ENCODE data around the gene OR9I1.

OR9I1 gene

DNA sequence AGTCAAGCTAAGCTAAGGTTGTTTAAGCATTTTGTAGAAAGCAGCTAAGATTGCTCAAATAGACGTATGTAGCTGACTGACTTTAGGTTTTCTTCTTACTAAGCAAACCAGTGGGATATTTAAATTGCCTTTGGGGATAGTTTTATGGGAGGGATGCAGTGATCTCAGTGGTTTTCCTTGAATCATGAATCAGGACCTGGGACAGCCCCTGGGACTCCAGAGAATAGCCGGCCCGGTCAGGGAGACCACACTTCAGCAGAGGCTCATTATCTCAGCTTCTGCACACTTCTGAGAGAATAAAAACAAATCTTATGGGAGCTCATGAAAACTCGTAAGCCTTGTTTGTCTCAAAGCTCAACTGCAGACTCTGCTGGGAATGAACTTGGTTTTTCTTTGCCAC lies at the start of gene OR9I1:
Gene OR9I1, minus strand, starts transcription at position 62 of the 400 bp plus-strand sequence. CDS start 6,086 bp downstream, outside the sequence.
- no peak for DNase-seq

GRCh38 chr11:58165504-58166106 lies 40.3 kb upstream of the OR9I1 start:
- DNase-seq: no peak

DNA sequence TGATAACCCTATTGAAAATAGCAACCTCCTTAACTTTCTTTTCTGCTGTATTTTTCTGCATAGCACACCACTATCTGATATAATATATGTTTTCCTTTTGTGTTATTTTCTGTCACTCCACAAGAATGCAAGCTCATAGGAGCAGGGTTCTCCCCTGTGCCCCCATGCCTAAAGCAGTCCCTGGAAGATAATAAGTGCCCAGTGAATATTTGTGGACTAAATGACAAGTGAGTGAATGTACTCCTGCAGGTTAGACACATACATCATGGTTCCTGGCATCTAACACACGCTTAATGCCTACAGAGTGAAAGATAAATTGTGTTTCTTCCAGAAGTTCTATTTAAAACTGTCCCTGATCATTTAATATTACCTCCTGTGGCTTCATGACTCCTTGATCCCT lies 39.7 kb upstream of the OR9I1 start:
- no peak for DNase-seq

DNA sequence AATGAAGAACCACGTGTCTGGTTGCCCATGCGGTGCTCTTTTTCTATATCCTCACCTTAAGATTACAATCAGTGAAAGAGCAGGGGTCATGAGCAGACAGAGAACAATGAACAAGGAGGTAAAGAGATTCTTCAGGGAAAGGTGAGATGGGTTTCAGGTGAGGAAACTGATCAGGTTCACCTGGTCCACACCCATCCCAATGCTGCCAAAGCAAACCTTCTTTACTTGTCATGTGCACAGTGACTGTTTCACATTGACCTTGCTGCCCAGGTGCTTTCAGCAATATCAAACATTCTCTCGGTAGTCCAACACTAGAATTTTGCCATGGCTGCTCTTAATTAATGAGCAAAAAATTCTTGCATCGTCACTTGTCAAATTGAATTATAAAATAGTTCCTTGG lies 39.1 kb upstream of the OR9I1 start:
- no peak for DNase-seq

DNA sequence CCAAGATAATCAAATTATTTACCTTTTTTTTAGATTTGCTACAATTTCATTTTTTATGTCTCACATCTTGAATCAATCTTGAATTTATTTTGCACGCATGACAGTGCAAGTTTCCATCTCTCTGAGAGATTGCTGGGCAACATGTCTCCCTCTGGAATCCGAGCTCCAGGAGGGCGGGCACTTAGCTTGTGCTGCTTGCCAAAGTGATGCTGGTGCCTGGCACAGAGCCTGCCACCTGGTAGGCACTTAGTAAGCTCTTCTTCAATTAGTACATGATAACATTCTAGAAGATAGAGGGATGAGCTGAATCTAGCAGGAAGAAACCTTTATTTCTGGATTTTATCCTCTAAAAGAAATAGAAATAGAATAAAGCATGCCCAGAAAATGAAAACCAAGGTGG lies 27.5 kb upstream of the OR9I1 start:
- DNase-seq: no peak

DNA sequence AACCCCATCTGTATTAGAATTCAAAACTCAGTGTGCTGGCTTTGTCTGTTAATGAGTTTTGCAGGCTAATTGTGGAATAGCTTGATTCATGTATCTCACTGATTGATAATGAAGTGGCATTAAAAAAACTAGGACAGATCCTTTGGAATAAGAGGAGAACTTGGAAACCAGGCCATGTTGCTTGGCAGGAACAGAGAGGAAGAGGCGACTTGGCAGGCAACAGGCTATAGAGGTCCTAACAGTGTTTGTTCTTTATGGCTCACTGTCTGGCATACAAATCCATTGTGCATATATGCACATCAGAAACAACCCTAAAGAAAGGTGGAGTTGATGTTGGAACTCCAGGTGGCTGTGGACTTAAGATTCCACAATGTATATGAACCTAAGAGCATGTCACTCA lies 17.4 kb upstream of the OR9I1 start:
- no peak for DNase-seq

DNA sequence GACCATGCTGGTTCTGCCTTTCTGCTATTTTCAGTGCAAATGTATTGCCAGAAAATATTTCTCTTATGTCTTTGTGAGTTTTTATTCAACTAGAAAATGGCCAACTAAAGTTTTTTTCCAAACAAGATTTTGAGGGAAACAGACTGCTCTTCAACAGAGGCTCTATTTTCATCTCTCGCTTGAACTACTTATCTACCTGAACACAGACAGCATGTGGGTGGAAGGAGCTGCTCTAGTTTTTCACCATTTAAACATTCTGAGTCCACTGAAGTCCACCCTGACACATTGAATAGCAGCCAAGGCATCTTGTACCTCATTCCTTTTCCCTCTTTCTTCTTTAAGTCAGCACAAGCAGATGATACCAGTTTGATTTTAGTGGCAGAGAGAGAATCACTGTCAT lies 9.8 kb upstream of the OR9I1 start:
- DNase-seq: no peak

DNA sequence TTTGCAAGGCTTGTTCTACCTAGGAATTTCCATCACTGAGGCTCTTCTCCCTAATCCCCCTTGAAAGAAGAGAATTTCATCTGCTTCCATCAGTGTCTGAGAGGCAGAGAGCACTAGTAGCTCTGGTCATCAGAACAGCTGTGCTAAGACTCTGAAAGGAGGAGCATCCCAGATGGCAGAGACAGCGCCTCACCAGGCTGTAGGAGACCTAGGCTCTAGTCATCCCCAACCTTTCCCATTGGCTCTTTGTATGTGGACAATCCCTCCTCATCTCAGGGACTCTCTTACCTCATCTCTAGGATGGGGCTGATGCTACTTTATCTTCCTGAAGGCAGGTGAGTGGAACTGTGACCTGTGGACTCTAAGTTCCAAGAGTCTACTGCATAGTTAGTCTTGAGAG lies 8.8 kb upstream of the OR9I1 start:
- no peak for DNase-seq

DNA sequence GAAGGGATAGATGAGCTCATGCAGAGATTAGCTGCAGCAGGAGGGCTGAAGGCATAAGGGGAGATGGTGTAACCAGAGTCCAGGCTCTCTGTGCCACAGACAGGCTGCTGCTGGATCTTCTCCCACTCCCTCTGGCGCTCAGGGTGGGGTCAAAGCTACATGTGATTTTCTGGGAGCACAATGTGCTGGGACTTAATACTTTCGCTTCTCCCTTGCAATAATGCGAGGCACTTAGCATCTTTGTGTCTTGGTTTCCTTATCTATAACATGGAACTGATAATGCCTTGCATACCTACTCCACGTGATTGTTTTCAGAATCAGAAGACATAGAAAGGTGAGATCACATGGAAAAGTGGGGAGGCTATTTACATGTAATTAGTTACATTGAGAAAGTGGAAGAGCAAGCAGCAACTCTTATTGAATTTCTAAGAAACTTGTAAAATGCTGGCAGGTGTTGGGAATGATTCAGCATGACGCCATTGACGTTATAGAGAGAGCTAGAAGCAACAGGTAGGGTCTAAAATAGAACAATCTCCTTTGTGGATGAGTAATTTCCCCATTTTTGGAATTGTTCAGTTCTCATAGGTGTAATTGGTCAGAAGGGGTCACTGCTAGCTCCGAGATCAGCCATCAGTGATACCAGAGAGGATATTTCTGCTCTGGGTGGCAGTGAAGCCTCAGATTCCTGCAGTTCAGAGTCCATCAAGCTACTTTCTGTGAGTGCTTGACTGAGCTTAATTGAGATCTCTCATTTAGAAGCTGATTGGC lies 8.2 kb upstream of the OR9I1 start:
- DNase-seq: no peak

DNA sequence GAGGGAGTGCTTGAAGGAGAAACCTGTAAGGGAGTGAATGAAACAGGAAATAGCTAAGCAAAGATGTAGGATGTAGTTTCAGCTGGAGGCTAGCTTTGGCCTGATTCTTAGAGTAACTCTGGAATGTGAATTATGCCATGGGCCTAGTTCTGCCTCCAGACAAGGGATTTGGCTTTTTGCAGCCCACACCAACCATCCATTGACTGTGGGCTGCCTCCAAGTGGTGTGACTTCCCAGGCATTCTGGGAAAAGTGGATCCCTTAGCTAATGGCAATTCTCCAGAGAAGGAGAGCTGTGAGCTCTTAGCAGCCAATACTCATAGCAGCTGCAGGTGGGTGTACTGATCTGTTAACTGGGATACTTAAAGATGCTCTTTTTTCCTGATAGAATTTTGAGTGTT lies 2.0 kb upstream of the OR9I1 start:
- no peak for DNase-seq

GRCh38 chr11:58121096-58121495 lies 4.2 kb downstream of the OR9I1 start:
- no peak for DNase-seq

GRCh38 chr11:58097437-58097836 lies 27.9 kb downstream of the OR9I1 start:
- DNase-seq: no peak

GRCh38 chr11:58086528-58086927 lies 38.8 kb downstream of the OR9I1 start:
- no peak for DNase-seq

DNA sequence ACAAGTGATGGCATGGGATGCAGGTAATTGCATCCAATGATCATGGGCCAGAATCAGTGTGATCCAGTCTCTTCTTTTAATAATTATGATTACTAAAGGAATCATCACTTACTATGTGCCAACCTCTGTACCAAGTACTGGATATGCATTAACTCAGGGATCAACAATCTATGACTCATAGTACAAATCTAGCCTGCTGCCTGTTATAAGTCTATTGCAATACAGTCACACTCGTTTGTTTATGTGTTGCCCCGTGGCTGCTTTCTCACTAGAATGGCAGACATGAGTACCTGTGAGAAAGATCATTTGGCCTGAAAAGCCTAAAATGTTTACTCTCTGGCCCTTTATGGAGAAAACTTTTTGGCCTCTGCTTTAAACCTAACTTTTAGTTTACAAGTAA lies 49.5 kb downstream of the OR9I1 start:
- DNase-seq: no peak

DNA sequence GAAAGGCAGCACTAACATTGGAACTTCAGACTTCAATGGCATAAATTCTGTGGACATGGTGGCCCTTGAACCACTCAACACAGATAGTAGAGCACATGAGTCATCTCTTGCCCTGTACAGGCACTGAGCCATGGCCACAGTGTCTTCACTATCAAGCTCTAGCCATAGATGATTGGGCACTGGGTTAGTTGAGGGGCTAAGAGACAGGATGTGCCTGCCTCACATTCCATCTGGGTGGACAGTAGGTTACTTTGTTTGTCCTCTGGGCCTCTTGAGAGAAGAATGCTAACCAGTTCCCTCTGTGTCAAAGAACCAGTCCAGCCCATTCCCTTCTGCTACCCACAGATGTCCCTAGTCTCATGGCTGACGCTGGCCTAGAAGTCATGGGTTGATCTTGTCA lies 54.7 kb downstream of the OR9I1 start:
- no peak for DNase-seq

- DNase-seq: no peak
Measured at GRCh38 chr11:58068655-58069054, 56.7 kb downstream of the OR9I1 start.

DNA sequence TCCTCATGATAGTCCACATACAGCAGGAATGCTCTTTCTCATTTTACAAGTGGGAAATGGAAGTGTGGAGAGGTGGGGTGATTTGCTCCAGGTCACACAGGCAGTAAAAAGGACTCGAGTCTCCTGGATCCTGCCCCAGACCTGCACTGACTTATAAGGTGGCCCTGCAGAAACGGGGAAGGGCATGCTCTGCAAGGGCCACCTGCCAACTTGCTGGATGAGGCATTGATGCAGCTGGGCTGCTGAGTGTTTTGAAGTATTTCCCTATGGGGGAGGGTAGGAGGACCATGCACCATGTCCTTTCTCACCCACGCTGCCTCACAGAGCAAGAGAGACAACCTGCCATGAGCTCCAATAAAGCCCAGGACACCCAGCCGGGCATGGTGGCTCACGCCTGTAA lies 57.6 kb downstream of the OR9I1 start:
- DNase-seq: no peak
